CMK (cell line): ENCODE measurements around the gene RAB10.
"Not testable (repeated sequence)": the region's sequence is repeated elsewhere in the genome, so short reads cannot be mapped to it uniquely, and the experiment has no call there.

Source experiments
- DNase-seq: peaks from one replicate; pipeline ENCODE4 v3.0.0-alpha.2; 2010; ENCODE audit warnings: low read depth

The RAB10 gene

GRCh38 chr2:26033818-26034636 is at the start of gene RAB10:
TSS of gene RAB10 (plus strand) at chr2:26034084. CDS start at chr2:26034609, 525 bp downstream.
- peak; percentile 99 for DNase-seq

- no peak for DNase-seq
Observed at GRCh38 chr2:25988134-25988533, 45.8 kb upstream of the RAB10 start.

- DNase-seq: no peak
Observed at GRCh38 chr2:25989154-25989553, 44.7 kb upstream of the RAB10 start.

GRCh38 chr2:25991965-25992364 is 41.9 kb upstream of the RAB10 start:
- DNase-seq: no peak

- no peak for DNase-seq
Observed at GRCh38 chr2:25992556-25992955, 41.3 kb upstream of the RAB10 start.

GRCh38 chr2:25993049-25993448 is 40.8 kb upstream of the RAB10 start:
- no peak for DNase-seq

- DNase-seq: no peak
Observed at GRCh38 chr2:25994509-25994908, 39.4 kb upstream of the RAB10 start.

GRCh38 chr2:25996844-25997243 is 37.0 kb upstream of the RAB10 start:
- DNase-seq: no peak

- not testable (repeated sequence) for DNase-seq
Observed at GRCh38 chr2:25998816-25999383, 35.0 kb upstream of the RAB10 start.

GRCh38 chr2:25999406-25999805 is 34.5 kb upstream of the RAB10 start:
- DNase-seq: not testable (repeated sequence)

- no peak for DNase-seq
Observed at GRCh38 chr2:26000561-26001082, 33.3 kb upstream of the RAB10 start.

- DNase-seq: no peak
Observed at GRCh38 chr2:26001743-26002351, 32.0 kb upstream of the RAB10 start.

- no peak for DNase-seq
Observed at GRCh38 chr2:26002632-26003310, 31.1 kb upstream of the RAB10 start.

- no peak for DNase-seq
Observed at GRCh38 chr2:26008095-26008494, 25.8 kb upstream of the RAB10 start.

GRCh38 chr2:26008851-26009566 is 24.9 kb upstream of the RAB10 start:
- peak; percentile 82 for DNase-seq

GRCh38 chr2:26009567-26009963 is 24.3 kb upstream of the RAB10 start:
- no peak for DNase-seq

- no peak for DNase-seq
Observed at GRCh38 chr2:26010943-26011342, 22.9 kb upstream of the RAB10 start.

- DNase-seq: no peak
Observed at GRCh38 chr2:26011609-26011989, 22.3 kb upstream of the RAB10 start.

GRCh38 chr2:26011990-26012856 is 21.7 kb upstream of the RAB10 start:
- DNase-seq: no peak

- no peak for DNase-seq
Observed at GRCh38 chr2:26013668-26014067, 20.2 kb upstream of the RAB10 start.
